ENCODE results near the gene CST9. TPM values are rescaled to one million over a fixed set of nuclear protein-coding genes. Genes with fewer than 3 reads are reported as not detected.

Gene CST9
- total RNA-seq, 4 donors from 2014 or later, result not detected

GRCh38 chr20:23602699-23603098 is 3.0 kb downstream of the CST9 start:
- intact Hi-C loops (cut with DNase I), result no loop called here
- Histone ChIP-seq H3K4me3 (no peak overlapping the region), H3K9me3 (no peaks in the 10 kb centered on the region), H3K36me3 (no peaks in the 10 kb centered on the region), H3K27ac (replicated peaks in 1 of 4) (peak overlapping the region in 3 of 4 donors; percentile 33 to 69 (median 58)), H3K4me1 (peaks cover 0 to 63% (median 50%) of the 10 kb centered on the region in 4 donors), H3K27me3 (no peaks in the 10 kb centered on the region)
- no peak for TF ChIP-seq POLR2A (IDR thresholded peaks at IDR 0.05; ENCODE audit: low read depth)
- no peak for TF ChIP-seq CTCF (IDR thresholded peaks at IDR 0.05)
- peak in 1 of 2 donors; percentile 30 for TF ChIP-seq POLR2AphosphoS5 (IDR thresholded peaks at IDR 0.05)
- peak; percentile 6 for TF ChIP-seq EP300 (IDR thresholded peaks at IDR 0.05)
- no CpG with 5 or more reads among the region's 6 CpGs for WGBS
- DNase-seq (ENCODE audit: extremely low spot score), result peak; percentile 68

- Histone ChIP-seq H3K9me3 (no peaks in the 10 kb centered on the region), H3K27ac (replicated peaks in 1 of 4) (peak overlapping the region in 3 of 4 donors; percentile 33 to 69 (median 58)), H3K4me1 (peaks cover 0 to 58% (median 47%) of the 10 kb centered on the region in 4 donors), H3K4me3 (no peak overlapping the region), H3K27me3 (no peaks in the 10 kb centered on the region), H3K36me3 (no peaks in the 10 kb centered on the region)
- intact Hi-C loops (cut with DNase I), result no loop called here
- 82% methylated on average over 2 of the region's 2 CpGs for WGBS
- peak; percentile 77 for DNase-seq (ENCODE audit: extremely low spot score)
- TF ChIP-seq POLR2AphosphoS5 (IDR thresholded peaks at IDR 0.05) (no peak), EP300 (IDR thresholded peaks at IDR 0.05) (no peak), CTCF (IDR thresholded peaks at IDR 0.05) (no peak)
Measured at GRCh38 chr20:23602241-23602640, 3.5 kb downstream of the CST9 start.

GRCh38 chr20:23601715-23602114 is 4.0 kb downstream of the CST9 start:
- no peak for TF ChIP-seq CTCF (IDR thresholded peaks at IDR 0.05)
- TF ChIP-seq EP300 (IDR thresholded peaks at IDR 0.05), result no peak
- no peak for TF ChIP-seq POLR2A (IDR thresholded peaks at IDR 0.05; ENCODE audit: low read depth)
- TF ChIP-seq POLR2AphosphoS5 (IDR thresholded peaks at IDR 0.05), result no peak
- Histone ChIP-seq H3K27ac (replicated peaks in 1 of 4) (peak overlapping the region; percentile 20 to 69 (median 46)), H3K27me3 (no peaks in the 10 kb centered on the region), H3K36me3 (no peaks in the 10 kb centered on the region), H3K9me3 (no peaks in the 10 kb centered on the region), H3K4me1 (peaks cover 0 to 53% (median 42%) of the 10 kb centered on the region in 4 donors), H3K4me3 (no peak overlapping the region)
- peak; percentile 70 for DNase-seq (ENCODE audit: extremely low spot score)
- intact Hi-C loops (cut with DNase I), result no loop called here
- WGBS, result 74% methylated on average over 4 of the region's 4 CpGs

- no peak overlapping the region for H3K4me3 ChIP-seq
Measured at GRCh38 chr20:23598481-23598880, 7.2 kb downstream of the CST9 start.

More at GRCh38 chr20:23598481-23598880, 7.2 kb downstream of the CST9 start:
- TF ChIP-seq POLR2A (IDR thresholded peaks at IDR 0.05; ENCODE audit: low read depth) (no peak), EP300 (IDR thresholded peaks at IDR 0.05) (no peak), CTCF (IDR thresholded peaks at IDR 0.05) (no peak), POLR2AphosphoS5 (IDR thresholded peaks at IDR 0.05) (no peak)
- intact Hi-C loops (cut with DNase I), result no loop called here
- peak overlapping the region in 1 of 4 donors; percentile 28 for H3K27ac ChIP-seq (replicated peaks in 1 of 4)
- H3K36me3 ChIP-seq, result no peaks in the 10 kb centered on the region
- peaks cover 0 to 38% (median 34%) of the 10 kb centered on the region in 4 donors for H3K4me1 ChIP-seq
- H3K9me3 ChIP-seq, result no peaks in the 10 kb centered on the region
- no peak for DNase-seq (ENCODE audit: extremely low spot score)
- no peaks in the 10 kb centered on the region for H3K27me3 ChIP-seq

Measured in esophagus muscularis mucosa (tissue), 4 donors.